ENCODE measurements around the gene EIF4G1.
A peak's percentile ranks its signal among the peaks of the same experiment; 100 is the strongest.

The EIF4G1 gene

GRCh38 chr3:184380185-184380626 is 65.8 kb downstream of the EIF4G1 start:
- DNase-seq (ENCODE audit: insufficient read length, low spot score) = peak; percentile 56
- no peak for TF ChIP-seq POLR2AphosphoS5 (IDR thresholded peaks at IDR 0.05; ENCODE audit: low read depth, low read length)
- no peak for TF ChIP-seq PAX5 (IDR thresholded peaks at IDR 0.05; ENCODE audit: insufficient read depth, low read length, severe bottlenecking)
- no peak for TF ChIP-seq SPI1 (IDR thresholded peaks at IDR 0.05; ENCODE audit: low read depth, low read length)
- no peak for TF ChIP-seq POLR2A (IDR thresholded peaks at IDR 0.05; ENCODE audit: low read depth, low read length)
- TF ChIP-seq TAF1 (IDR thresholded peaks at IDR 0.05; ENCODE audit: low read depth, low read length) = no peak
- no peak for TF ChIP-seq POU2F2 (IDR thresholded peaks at IDR 0.05; ENCODE audit: low read depth, low read length)
- FAIRE-seq = no peak

DNA sequence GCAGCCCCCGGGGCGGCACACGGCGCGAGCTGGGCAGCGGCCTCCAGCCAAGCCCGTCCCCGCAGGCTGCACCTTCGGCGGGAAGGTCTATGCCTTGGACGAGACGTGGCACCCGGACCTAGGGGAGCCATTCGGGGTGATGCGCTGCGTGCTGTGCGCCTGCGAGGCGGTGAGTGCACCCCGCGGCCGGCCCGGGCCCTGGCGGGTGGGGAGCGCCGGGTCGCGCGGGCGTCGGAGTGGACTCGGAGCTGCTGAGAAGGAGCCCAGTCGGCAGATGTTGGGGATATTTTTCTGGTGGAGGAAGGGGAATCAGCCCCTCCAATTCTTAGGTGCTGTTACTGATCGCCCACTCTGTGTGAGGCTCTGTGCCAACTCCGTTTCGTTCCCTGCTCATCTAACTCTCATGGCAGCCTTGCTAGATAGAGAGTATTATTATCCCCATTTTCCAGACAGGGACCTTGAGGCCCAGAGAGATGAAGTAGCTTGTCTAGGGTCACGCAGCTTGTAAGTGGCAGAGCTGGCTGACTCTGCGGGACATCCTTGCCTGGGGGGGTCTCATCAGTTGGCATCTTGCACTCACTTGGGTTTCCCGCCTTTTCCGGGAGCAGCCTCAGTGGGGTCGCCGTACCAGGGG is 66.3 kb downstream of the EIF4G1 start:
- DNase-seq (ENCODE audit: insufficient read length, low spot score) (no peak), FAIRE-seq (no peak)
- TF ChIP-seq POLR2A (IDR thresholded peaks at IDR 0.05; ENCODE audit: low read depth, low read length) (no peak), PAX5 (IDR thresholded peaks at IDR 0.05; ENCODE audit: insufficient read depth, low read length, severe bottlenecking) (no peak), POLR2AphosphoS5 (IDR thresholded peaks at IDR 0.05; ENCODE audit: low read depth, low read length) (no peak), POU2F2 (IDR thresholded peaks at IDR 0.05; ENCODE audit: low read depth, low read length) (no peak), SPI1 (IDR thresholded peaks at IDR 0.05; ENCODE audit: low read depth, low read length) (no peak), TAF1 (IDR thresholded peaks at IDR 0.05; ENCODE audit: low read depth, low read length) (no peak)

GRCh38 chr3:184381261-184382224 is 67.1 kb downstream of the EIF4G1 start:
- FAIRE-seq (no peak), DNase-seq (ENCODE audit: insufficient read length, low spot score) (no peak)
- TF ChIP-seq SPI1 (IDR thresholded peaks at IDR 0.05; ENCODE audit: low read depth, low read length) (no peak), POU2F2 (IDR thresholded peaks at IDR 0.05; ENCODE audit: low read depth, low read length) (no peak), POLR2A (IDR thresholded peaks at IDR 0.05; ENCODE audit: low read depth, low read length) (no peak), PAX5 (IDR thresholded peaks at IDR 0.05; ENCODE audit: insufficient read depth, low read length, severe bottlenecking) (no peak), POLR2AphosphoS5 (IDR thresholded peaks at IDR 0.05; ENCODE audit: low read depth, low read length) (no peak), TAF1 (IDR thresholded peaks at IDR 0.05; ENCODE audit: low read depth, low read length) (no peak)

DNA sequence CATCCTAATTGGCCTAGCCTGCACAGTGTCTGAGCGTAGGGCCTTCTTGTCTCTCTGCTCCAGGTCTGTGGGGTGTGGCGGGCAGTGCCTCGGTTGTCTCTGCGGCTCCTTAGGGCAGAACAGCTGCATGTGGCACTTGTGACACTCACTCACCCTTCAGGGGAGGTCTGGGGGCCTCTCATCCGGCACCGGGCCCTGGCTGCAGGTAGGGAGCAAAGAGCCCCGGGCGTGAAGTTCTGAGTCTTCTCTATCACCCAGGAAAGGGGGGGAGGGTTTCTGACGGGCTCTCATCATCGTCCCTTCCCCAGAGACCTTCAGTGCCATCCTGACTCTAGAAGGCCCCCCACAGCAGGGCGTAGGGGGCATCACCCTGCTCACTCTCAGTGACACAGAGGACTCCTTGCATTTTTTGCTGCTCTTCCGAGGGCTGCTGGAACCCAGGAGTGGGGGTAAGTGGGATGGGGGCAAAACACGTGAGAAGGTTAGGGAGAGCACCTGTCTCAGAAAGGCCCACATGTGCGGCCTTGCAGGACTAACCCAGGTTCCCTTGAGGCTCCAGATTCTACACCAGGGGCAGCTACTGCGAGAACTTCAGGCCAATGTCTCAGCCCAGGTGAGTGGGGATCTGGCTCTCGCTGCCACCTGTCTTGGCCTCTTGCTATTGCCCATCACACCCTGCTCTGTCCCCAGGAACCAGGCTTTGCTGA is 68.1 kb downstream of the EIF4G1 start:
- no peak for DNase-seq (ENCODE audit: insufficient read length, low spot score)
- no peak for FAIRE-seq
- TF ChIP-seq TAF1 (IDR thresholded peaks at IDR 0.05; ENCODE audit: low read depth, low read length) = no peak
- no peak for TF ChIP-seq POU2F2 (IDR thresholded peaks at IDR 0.05; ENCODE audit: low read depth, low read length)
- TF ChIP-seq POLR2AphosphoS5 (IDR thresholded peaks at IDR 0.05; ENCODE audit: low read depth, low read length) = no peak
- no peak for TF ChIP-seq SPI1 (IDR thresholded peaks at IDR 0.05; ENCODE audit: low read depth, low read length)
- TF ChIP-seq POLR2A (IDR thresholded peaks at IDR 0.05; ENCODE audit: low read depth, low read length) = no peak
- TF ChIP-seq PAX5 (IDR thresholded peaks at IDR 0.05; ENCODE audit: insufficient read depth, low read length, severe bottlenecking) = no peak

DNA sequence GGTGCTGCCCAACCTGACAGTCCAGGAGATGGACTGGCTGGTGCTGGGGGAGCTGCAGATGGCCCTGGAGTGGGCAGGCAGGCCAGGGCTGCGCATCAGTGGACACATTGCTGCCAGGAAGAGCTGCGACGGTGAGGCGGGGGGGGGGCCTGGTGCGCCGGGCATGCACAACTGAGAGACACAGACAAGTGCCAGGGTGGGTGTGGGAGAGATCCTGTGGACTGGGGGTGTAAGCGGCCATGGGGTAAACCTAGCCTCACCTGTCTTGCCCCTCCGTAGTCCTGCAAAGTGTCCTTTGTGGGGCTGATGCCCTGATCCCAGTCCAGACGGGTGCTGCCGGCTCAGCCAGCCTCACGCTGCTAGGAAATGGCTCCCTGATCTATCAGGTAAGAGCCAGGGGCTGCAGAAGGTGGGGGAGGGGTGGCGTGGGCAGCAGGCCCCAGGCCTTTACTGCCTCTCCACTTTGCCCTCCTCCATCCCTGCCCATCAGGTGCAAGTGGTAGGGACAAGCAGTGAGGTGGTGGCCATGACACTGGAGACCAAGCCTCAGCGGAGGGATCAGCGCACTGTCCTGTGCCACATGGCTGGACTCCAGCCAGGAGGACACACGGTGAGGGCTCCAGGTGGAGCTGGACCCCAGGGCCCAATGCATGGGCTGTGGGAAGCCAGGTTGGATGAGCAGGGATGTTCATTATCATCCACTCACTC is 68.8 kb downstream of the EIF4G1 start:
- FAIRE-seq = no peak
- TF ChIP-seq POLR2AphosphoS5 (IDR thresholded peaks at IDR 0.05; ENCODE audit: low read depth, low read length) (no peak), SPI1 (IDR thresholded peaks at IDR 0.05; ENCODE audit: low read depth, low read length) (no peak), POU2F2 (IDR thresholded peaks at IDR 0.05; ENCODE audit: low read depth, low read length) (no peak), POLR2A (IDR thresholded peaks at IDR 0.05; ENCODE audit: low read depth, low read length) (no peak), PAX5 (IDR thresholded peaks at IDR 0.05; ENCODE audit: insufficient read depth, low read length, severe bottlenecking) (no peak), TAF1 (IDR thresholded peaks at IDR 0.05; ENCODE audit: low read depth, low read length) (no peak)

GRCh38 chr3:184384342-184384741 is 69.9 kb downstream of the EIF4G1 start:
- no peak for DNase-seq (ENCODE audit: insufficient read length, low spot score)
- FAIRE-seq = no peak
- TF ChIP-seq POU2F2 (IDR thresholded peaks at IDR 0.05; ENCODE audit: low read depth, low read length) = no peak
- TF ChIP-seq SPI1 (IDR thresholded peaks at IDR 0.05; ENCODE audit: low read depth, low read length) = no peak
- TF ChIP-seq POLR2A (IDR thresholded peaks at IDR 0.05; ENCODE audit: low read depth, low read length) = no peak
- TF ChIP-seq PAX5 (IDR thresholded peaks at IDR 0.05; ENCODE audit: insufficient read depth, low read length, severe bottlenecking) = no peak

More for the DNA sequence above, 68.8 kb downstream of the EIF4G1 start:
- no peak for DNase-seq (ENCODE audit: insufficient read length, low spot score)
